ENCODE results near the gene SPNS2. TPM values are rescaled to one million over a fixed set of nuclear protein-coding genes. Genes with fewer than 3 reads are reported as not detected.

SPNS2 gene
- total and polyA plus RNA-seq, 3 donors from 2014 or later = 6.7 to 11.5 (median 8.0) TPM

DNA sequence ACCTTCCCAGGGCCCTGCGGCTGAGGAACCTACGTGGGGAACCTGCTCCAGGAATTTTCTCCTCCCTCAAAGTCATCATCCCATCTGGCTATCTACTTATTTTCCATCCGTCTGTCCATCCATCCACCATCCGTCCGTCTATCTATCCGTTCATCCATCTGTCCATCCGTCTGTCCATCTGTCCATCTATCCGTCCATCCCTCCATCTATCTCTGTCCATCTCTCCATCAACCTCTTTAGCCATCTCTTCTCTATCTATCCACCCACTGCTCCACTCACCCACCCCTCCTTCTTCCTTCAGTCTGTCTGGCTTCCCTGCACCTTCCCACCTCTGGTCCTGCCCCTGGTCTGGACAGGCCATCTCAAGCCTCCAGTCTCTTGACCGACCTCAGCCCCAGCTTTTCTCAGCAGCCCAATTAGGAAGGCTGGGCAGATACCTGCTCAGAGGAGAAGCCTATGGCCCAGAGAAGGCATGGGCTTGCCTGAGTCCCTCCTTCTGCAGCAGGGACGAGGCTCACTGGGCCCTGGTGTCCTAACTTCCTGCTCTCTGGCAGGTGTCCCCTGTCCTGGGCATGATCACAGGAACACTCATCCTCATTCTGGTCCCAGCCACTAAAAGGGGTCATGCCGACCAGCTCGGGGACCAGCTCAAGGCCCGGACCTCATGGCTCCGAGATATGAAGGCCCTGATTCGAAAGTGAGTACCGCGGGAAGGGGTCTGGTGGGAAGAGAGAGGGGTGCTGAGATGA, 33.5 kb downstream of the SPNS2 start:
- H3K27me3 ChIP-seq = no peaks in the 10 kb centered on the region
- peaks cover 26% of the 10 kb centered on the region for H3K4me1 ChIP-seq
- no peak overlapping the region for H3K27ac ChIP-seq
- DNase-seq = no peak
- 89 to 96% methylated on average over 16 to 17 of the region's 17 CpGs for WGBS, 2 donors
- H3K4me3 ChIP-seq = no peak overlapping the region
- H3K9me3 ChIP-seq = no peaks in the 10 kb centered on the region
- no peaks in the 10 kb centered on the region for H3K36me3 ChIP-seq (ENCODE audit: low read depth, missing control alignments)
- no peak for TF ChIP-seq POLR2A (IDR thresholded peaks at IDR 0.05)
- TF ChIP-seq, protein P1, sequence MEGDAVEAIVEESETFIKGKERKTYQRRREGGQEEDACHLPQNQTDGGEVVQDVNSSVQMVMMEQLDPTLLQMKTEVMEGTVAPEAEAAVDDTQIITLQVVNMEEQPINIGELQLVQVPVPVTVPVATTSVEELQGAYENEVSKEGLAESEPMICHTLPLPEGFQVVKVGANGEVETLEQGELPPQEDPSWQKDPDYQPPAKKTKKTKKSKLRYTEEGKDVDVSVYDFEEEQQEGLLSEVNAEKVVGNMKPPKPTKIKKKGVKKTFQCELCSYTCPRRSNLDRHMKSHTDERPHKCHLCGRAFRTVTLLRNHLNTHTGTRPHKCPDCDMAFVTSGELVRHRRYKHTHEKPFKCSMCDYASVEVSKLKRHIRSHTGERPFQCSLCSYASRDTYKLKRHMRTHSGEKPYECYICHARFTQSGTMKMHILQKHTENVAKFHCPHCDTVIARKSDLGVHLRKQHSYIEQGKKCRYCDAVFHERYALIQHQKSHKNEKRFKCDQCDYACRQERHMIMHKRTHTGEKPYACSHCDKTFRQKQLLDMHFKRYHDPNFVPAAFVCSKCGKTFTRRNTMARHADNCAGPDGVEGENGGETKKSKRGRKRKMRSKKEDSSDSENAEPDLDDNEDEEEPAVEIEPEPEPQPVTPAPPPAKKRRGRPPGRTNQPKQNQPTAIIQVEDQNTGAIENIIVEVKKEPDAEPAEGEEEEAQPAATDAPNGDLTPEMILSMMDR (IDR thresholded peaks at IDR 0.05) = no peak
- intact Hi-C loops (cut with DNase I; ENCODE audit: low total_unique reads) = no loop called here

DNA sequence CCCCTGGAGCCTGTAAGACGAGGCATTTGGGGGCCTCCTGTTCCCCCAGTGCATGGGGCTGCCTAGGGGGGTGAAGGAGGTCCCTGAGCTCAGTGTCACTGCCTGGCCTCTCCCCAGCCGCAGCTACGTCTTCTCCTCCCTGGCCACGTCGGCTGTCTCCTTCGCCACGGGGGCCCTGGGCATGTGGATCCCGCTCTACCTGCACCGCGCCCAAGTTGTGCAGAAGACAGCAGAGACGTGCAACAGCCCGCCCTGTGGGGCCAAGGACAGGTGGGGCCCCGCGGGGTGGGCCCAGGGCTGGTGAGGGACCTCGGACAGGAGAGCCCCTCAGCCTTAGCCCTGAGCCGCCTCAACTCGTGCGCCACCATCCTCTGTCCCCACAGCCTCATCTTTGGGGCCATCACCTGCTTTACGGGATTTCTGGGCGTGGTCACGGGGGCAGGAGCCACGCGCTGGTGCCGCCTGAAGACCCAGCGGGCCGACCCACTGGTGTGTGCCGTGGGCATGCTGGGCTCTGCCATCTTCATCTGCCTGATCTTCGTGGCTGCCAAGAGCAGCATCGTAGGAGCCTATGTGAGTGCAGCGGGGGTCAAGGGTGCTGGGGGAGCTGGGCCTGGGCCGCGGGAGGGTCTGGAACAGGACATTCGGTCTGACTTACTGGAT, 34.3 kb downstream of the SPNS2 start:
- Histone ChIP-seq H3K9me3 (no peaks in the 10 kb centered on the region), H3K27ac (no peak overlapping the region), H3K4me1 (peaks cover 35% of the 10 kb centered on the region), H3K36me3 (ENCODE audit: low read depth, missing control alignments) (no peaks in the 10 kb centered on the region), H3K4me3 (no peak overlapping the region), H3K27me3 (no peaks in the 10 kb centered on the region)
- 85 to 94% methylated on average over 17 to 33 of the region's 33 CpGs for WGBS, 2 donors
- no peak for TF ChIP-seq POLR2A (IDR thresholded peaks at IDR 0.05)
- TF ChIP-seq, protein P1 (IDR thresholded peaks at IDR 0.05) = no peak
- intact Hi-C loops (cut with DNase I; ENCODE audit: low total_unique reads) = no loop called here
- no peak for DNase-seq

DNA sequence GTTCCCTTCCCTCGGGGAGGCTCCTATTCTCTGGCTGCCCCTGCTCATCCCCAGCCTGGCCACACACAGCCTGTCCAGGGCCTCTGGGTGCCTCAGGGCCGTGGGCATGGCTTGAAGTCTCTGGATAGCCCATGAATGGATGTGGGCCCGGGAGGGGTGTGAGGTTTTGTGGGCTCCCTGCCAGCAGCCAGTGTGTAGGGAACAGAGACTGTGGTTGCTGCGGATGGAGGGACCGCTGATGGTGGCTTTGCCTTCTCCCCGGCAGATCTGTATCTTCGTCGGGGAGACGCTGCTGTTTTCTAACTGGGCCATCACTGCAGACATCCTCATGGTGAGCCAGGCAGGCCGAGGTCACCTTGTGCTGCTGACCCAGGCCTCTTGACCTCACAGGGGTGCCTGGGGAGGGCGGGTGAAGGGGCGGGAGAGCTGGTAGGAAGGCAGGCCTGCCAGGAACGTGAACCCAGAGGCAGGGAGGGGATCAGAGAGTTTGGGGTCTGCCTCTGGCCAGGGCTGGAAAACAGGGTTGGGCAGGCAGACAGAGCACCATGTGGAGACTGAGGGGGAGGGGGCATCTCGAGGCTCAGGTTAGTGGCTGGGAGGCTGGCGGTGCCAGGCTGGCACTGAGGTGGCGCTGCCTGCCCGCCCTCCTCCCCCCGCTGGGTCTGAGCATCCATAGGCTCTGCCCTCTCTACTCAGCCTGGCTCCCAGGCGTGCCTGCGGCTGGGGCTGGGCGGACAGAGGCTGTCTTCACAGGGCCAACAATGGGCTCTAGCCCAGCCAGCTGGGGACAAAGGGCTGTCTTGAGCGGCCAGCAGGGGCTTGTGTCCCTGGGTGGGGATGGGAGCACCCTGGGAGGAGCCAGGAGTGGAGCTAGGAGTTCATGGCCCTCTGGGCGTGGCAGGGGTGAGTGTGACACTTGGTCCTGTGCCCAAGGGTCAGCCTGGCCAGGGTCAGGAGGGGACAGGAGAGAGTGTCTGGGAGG, 35.1 kb downstream of the SPNS2 start:
- Histone ChIP-seq H3K4me3 (no peak overlapping the region), H3K36me3 (ENCODE audit: low read depth, missing control alignments) (no peaks in the 10 kb centered on the region), H3K4me1 (peaks cover 41% of the 10 kb centered on the region), H3K27ac (no peak overlapping the region), H3K9me3 (no peaks in the 10 kb centered on the region), H3K27me3 (no peaks in the 10 kb centered on the region)
- TF ChIP-seq, protein P1 (IDR thresholded peaks at IDR 0.05) = no peak
- TF ChIP-seq POLR2A (IDR thresholded peaks at IDR 0.05) = no peak
- intact Hi-C loops (cut with DNase I; ENCODE audit: low total_unique reads) = no loop called here
- DNase-seq = no peak
- 55 to 72% methylated on average over 2 to 23 of the region's 23 CpGs for whole genome bisulfite sequencing, 2 donors

DNA sequence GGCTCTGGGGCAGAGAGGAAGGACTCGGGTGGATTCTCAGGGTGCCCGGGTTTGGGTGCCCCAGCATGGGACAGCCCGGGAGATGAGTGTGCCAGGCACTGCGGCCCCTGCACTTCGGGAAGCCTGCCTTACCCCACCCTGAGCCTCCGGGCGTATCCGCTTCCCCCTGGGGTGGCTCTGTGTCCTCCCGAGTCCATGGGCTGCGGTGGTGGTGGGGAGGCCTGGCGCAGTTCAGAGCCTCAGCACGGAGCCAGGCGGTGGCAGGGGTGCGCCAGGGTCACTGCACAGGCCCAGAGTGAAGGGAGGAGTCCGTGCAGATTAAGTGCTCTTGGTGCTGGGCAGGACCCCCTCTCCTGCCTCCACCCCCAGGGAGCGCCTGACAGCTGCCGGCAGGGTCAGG, 35.8 kb downstream of the SPNS2 start:
- H3K9me3 ChIP-seq = no peaks in the 10 kb centered on the region
- intact Hi-C loops (cut with DNase I; ENCODE audit: low total_unique reads) = no loop called here
- no peaks in the 10 kb centered on the region for H3K27me3 ChIP-seq
- no peaks in the 10 kb centered on the region for H3K36me3 ChIP-seq (ENCODE audit: low read depth, missing control alignments)
- DNase-seq = no peak
- 77 to 91% methylated on average over 4 to 17 of the region's 17 CpGs for WGBS, 2 donors
- H3K4me3 ChIP-seq = no peak overlapping the region
- TF ChIP-seq POLR2A (IDR thresholded peaks at IDR 0.05) = no peak
- TF ChIP-seq, protein P1 (IDR thresholded peaks at IDR 0.05) = no peak
- no peak overlapping the region for H3K27ac ChIP-seq
- peaks cover 41% of the 10 kb centered on the region for H3K4me1 ChIP-seq
